GM18517 (cell line): ENCODE results near the gene USP2.
"Not testable (repeated sequence)": the region's sequence is repeated elsewhere in the genome, so short reads cannot be mapped to it uniquely, and the experiment has no call there.

Source experiments
- ATAC-seq: cut with Tn5 transposase; IDR thresholded peaks from one replicate; pipeline ENCODE4 v1.9.1; 2021; ENCODE audit warnings: mild to moderate bottlenecking, moderate library complexity; ENCODE audit not compliant: unreplicated experiment

Gene USP2

GRCh38 chr11:119414734-119415133 lies 33.2 kb upstream of the USP2 start:
- no peak for ATAC-seq

GRCh38 chr11:119414321-119414720 lies 32.8 kb upstream of the USP2 start:
- ATAC-seq: no peak

- ATAC-seq: no peak
Observed at GRCh38 chr11:119412072-119412471, 30.6 kb upstream of the USP2 start.

GRCh38 chr11:119410501-119410900 lies 29.0 kb upstream of the USP2 start:
- ATAC-seq: no peak

- no peak for ATAC-seq
Observed at GRCh38 chr11:119409731-119410130, 28.2 kb upstream of the USP2 start.

GRCh38 chr11:119406005-119406404 lies 24.5 kb upstream of the USP2 start:
- ATAC-seq: no peak

GRCh38 chr11:119405448-119405847 lies 24.0 kb upstream of the USP2 start:
- not testable (repeated sequence) for ATAC-seq

GRCh38 chr11:119404872-119405271 lies 23.4 kb upstream of the USP2 start:
- no peak for ATAC-seq

- ATAC-seq: no peak
Observed at GRCh38 chr11:119403021-119403420, 21.5 kb upstream of the USP2 start.

- ATAC-seq: no peak
Observed at GRCh38 chr11:119402470-119402869, 21.0 kb upstream of the USP2 start.

- ATAC-seq: no peak
Observed at GRCh38 chr11:119400860-119401259, 19.4 kb upstream of the USP2 start.

GRCh38 chr11:119397740-119398139 lies 16.2 kb upstream of the USP2 start:
- no peak for ATAC-seq

GRCh38 chr11:119396835-119397234 lies 15.3 kb upstream of the USP2 start:
- no peak for ATAC-seq

- no peak for ATAC-seq
Observed at GRCh38 chr11:119391275-119391674, 9.8 kb upstream of the USP2 start.

GRCh38 chr11:119389611-119390254 lies 8.2 kb upstream of the USP2 start:
- no peak for ATAC-seq

- ATAC-seq: no peak
Observed at GRCh38 chr11:119388103-119388502, 6.6 kb upstream of the USP2 start.

- no peak for ATAC-seq
Observed at GRCh38 chr11:119384332-119384731, 2.8 kb upstream of the USP2 start.

- ATAC-seq: not testable (repeated sequence)
Observed at GRCh38 chr11:119382513-119382912, 1.0 kb upstream of the USP2 start.

- no peak for ATAC-seq
Observed at GRCh38 chr11:119382101-119382500, 611 bp upstream of the USP2 start.

GRCh38 chr11:119380827-119381180 lies 686 bp downstream of the USP2 start:
- no peak for ATAC-seq

GRCh38 chr11:119380160-119380826 lies 1.2 kb downstream of the USP2 start:
- ATAC-seq: no peak

GRCh38 chr11:119378851-119379465 lies 2.5 kb downstream of the USP2 start:
- no peak for ATAC-seq
